Measurements from ENCODE around the gene FARS2.
"Not testable (repeated sequence)": the region's sequence is repeated elsewhere in the genome, so short reads cannot be mapped to it uniquely, and the experiment has no call there.

The FARS2 gene

GRCh38 chr6:5698318-5698717 is 437.0 kb downstream of the FARS2 start:
- no peaks in the 10 kb centered on the region for H3K36me3 ChIP-seq (ENCODE audit: control insufficient read depth in 1 of 2, insufficient read depth in 2 of 2, low read length in 2 of 2)
- H3K18ac ChIP-seq (ENCODE audit: low read length) = no peak overlapping the region
- H4K8ac ChIP-seq (ENCODE audit: low read depth, low read length) = no peak overlapping the region
- no peak overlapping the region for H3K4me3 ChIP-seq (ENCODE audit: low read depth, low read length)
- no peak overlapping the region for H4K91ac ChIP-seq (ENCODE audit: low read depth, low read length)
- H3K14ac ChIP-seq (ENCODE audit: low read length) = no peak overlapping the region
- H3K4me1 ChIP-seq (ENCODE audit: control insufficient read depth in 1 of 2, insufficient read depth in 2 of 2, low read length in 2 of 2) = no peaks in the 10 kb centered on the region
- H3K27me3 ChIP-seq (ENCODE audit: insufficient read depth, low read length) = no peaks in the 10 kb centered on the region
- H3K23ac ChIP-seq (ENCODE audit: low read length) = no peak overlapping the region
- no peak overlapping the region for H3K9ac ChIP-seq (ENCODE audit: low read length)
- H3K9me3 ChIP-seq (ENCODE audit: insufficient read depth, low read depth, low read length) = peaks cover 2% of the 10 kb centered on the region
- H3K79me2 ChIP-seq (ENCODE audit: control insufficient read depth, insufficient read depth, low read length, poor library complexity) = no peaks in the 10 kb centered on the region
- H3K4me2 ChIP-seq (ENCODE audit: low read length) = no peak overlapping the region
- no peak overlapping the region for H3K4ac ChIP-seq (ENCODE audit: low read depth, low read length)
- H2BK120ac ChIP-seq (ENCODE audit: insufficient read depth, low read length, poor library complexity) = no peak overlapping the region
- no CpG with 5 or more reads among the region's 4 CpGs for WGBS (ENCODE audit: extremely low coverage, insufficient coverage, insufficient read length)
- H3K27ac ChIP-seq (ENCODE audit: low read depth, low read length) = no peak overlapping the region
- no peak overlapping the region for H2AK5ac ChIP-seq (ENCODE audit: low read length)
- H4K12ac ChIP-seq (ENCODE audit: low read depth, low read length) = no peak overlapping the region
- no peaks in the 10 kb centered on the region for H3K79me1 ChIP-seq (ENCODE audit: low read length)
- no peak overlapping the region for H2BK12ac ChIP-seq (ENCODE audit: low read length)
- H2AFZ ChIP-seq (ENCODE audit: insufficient read depth, low read length, poor library complexity) = no peak overlapping the region
- no peak for DNase-seq
- no peak overlapping the region for H2BK5ac ChIP-seq (ENCODE audit: low read depth, low read length, poor library complexity)

GRCh38 chr6:5699064-5699463 is 437.8 kb downstream of the FARS2 start:
- H4K12ac ChIP-seq (ENCODE audit: low read depth, low read length); H2BK5ac ChIP-seq (ENCODE audit: low read depth, low read length, poor library complexity); H3K4me1 ChIP-seq (ENCODE audit: control insufficient read depth in 1 of 2, insufficient read depth in 2 of 2, low read length in 2 of 2); H4K91ac ChIP-seq (ENCODE audit: low read depth, low read length); H3K4me3 ChIP-seq (ENCODE audit: low read depth, low read length); H3K79me2 ChIP-seq (ENCODE audit: control insufficient read depth, insufficient read depth, low read length, poor library complexity); H3K27me3 ChIP-seq (ENCODE audit: insufficient read depth, low read length); H2AFZ ChIP-seq (ENCODE audit: insufficient read depth, low read length, poor library complexity); DNase-seq; H3K27ac ChIP-seq (ENCODE audit: low read depth, low read length); H3K9ac ChIP-seq (ENCODE audit: low read length); H3K4ac ChIP-seq (ENCODE audit: low read depth, low read length); H2BK120ac ChIP-seq (ENCODE audit: insufficient read depth, low read length, poor library complexity); H3K18ac ChIP-seq (ENCODE audit: low read length); H3K9me3 ChIP-seq (ENCODE audit: insufficient read depth, low read depth, low read length); H3K79me1 ChIP-seq (ENCODE audit: low read length); H3K23ac ChIP-seq (ENCODE audit: low read length); H2AK5ac ChIP-seq (ENCODE audit: low read length); H3K4me2 ChIP-seq (ENCODE audit: low read length); H2BK12ac ChIP-seq (ENCODE audit: low read length); H4K8ac ChIP-seq (ENCODE audit: low read depth, low read length); H3K36me3 ChIP-seq (ENCODE audit: control insufficient read depth in 1 of 2, insufficient read depth in 2 of 2, low read length in 2 of 2); H3K14ac ChIP-seq (ENCODE audit: low read length): not testable (repeated sequence)

GRCh38 chr6:5701174-5701573 is 439.9 kb downstream of the FARS2 start:
- H4K12ac ChIP-seq (ENCODE audit: low read depth, low read length) = no peak overlapping the region
- H2AK5ac ChIP-seq (ENCODE audit: low read length) = no peak overlapping the region
- H4K8ac ChIP-seq (ENCODE audit: low read depth, low read length) = no peak overlapping the region
- no CpG with 5 or more reads among the region's 14 CpGs for WGBS (ENCODE audit: extremely low coverage, insufficient coverage, insufficient read length)
- no peak overlapping the region for H2BK12ac ChIP-seq (ENCODE audit: low read length)
- H3K14ac ChIP-seq (ENCODE audit: low read length) = no peak overlapping the region
- no peaks in the 10 kb centered on the region for H3K4me1 ChIP-seq (ENCODE audit: control insufficient read depth in 1 of 2, insufficient read depth in 2 of 2, low read length in 2 of 2)
- no peaks in the 10 kb centered on the region for H3K79me1 ChIP-seq (ENCODE audit: low read length)
- peaks cover 2% of the 10 kb centered on the region for H3K9me3 ChIP-seq (ENCODE audit: insufficient read depth, low read depth, low read length)
- no peaks in the 10 kb centered on the region for H3K79me2 ChIP-seq (ENCODE audit: control insufficient read depth, insufficient read depth, low read length, poor library complexity)
- H3K18ac ChIP-seq (ENCODE audit: low read length) = no peak overlapping the region
- no peak overlapping the region for H3K23ac ChIP-seq (ENCODE audit: low read length)
- H3K27ac ChIP-seq (ENCODE audit: low read depth, low read length) = no peak overlapping the region
- no peak overlapping the region for H2AFZ ChIP-seq (ENCODE audit: insufficient read depth, low read length, poor library complexity)
- H3K27me3 ChIP-seq (ENCODE audit: insufficient read depth, low read length) = no peaks in the 10 kb centered on the region
- no peak overlapping the region for H3K4me2 ChIP-seq (ENCODE audit: low read length)
- no peak overlapping the region for H4K91ac ChIP-seq (ENCODE audit: low read depth, low read length)
- no peak overlapping the region for H2BK5ac ChIP-seq (ENCODE audit: low read depth, low read length, poor library complexity)
- H3K4ac ChIP-seq (ENCODE audit: low read depth, low read length) = no peak overlapping the region
- H3K4me3 ChIP-seq (ENCODE audit: low read depth, low read length) = no peak overlapping the region
- H3K9ac ChIP-seq (ENCODE audit: low read length) = no peak overlapping the region
- H2BK120ac ChIP-seq (ENCODE audit: insufficient read depth, low read length, poor library complexity) = no peak overlapping the region
- DNase-seq = no peak
- no peaks in the 10 kb centered on the region for H3K36me3 ChIP-seq (ENCODE audit: control insufficient read depth in 1 of 2, insufficient read depth in 2 of 2, low read length in 2 of 2)

- Histone ChIP-seq H3K9ac (ENCODE audit: low read length) (no peak overlapping the region), H2AK5ac (ENCODE audit: low read length) (no peak overlapping the region), H3K4me3 (ENCODE audit: low read depth, low read length) (no peak overlapping the region), H2AFZ (ENCODE audit: insufficient read depth, low read length, poor library complexity) (no peak overlapping the region), H3K14ac (ENCODE audit: low read length) (no peak overlapping the region), H3K4me1 (ENCODE audit: control insufficient read depth in 1 of 2, insufficient read depth in 2 of 2, low read length in 2 of 2) (no peaks in the 10 kb centered on the region), H3K9me3 (ENCODE audit: insufficient read depth, low read depth, low read length) (no peaks in the 10 kb centered on the region), H2BK5ac (ENCODE audit: low read depth, low read length, poor library complexity) (no peak overlapping the region), H3K79me2 (ENCODE audit: control insufficient read depth, insufficient read depth, low read length, poor library complexity) (no peaks in the 10 kb centered on the region), H3K4me2 (ENCODE audit: low read length) (no peak overlapping the region), H4K12ac (ENCODE audit: low read depth, low read length) (no peak overlapping the region), H4K91ac (ENCODE audit: low read depth, low read length) (no peak overlapping the region), H3K4ac (ENCODE audit: low read depth, low read length) (no peak overlapping the region), H3K27ac (ENCODE audit: low read depth, low read length) (no peak overlapping the region), H4K8ac (ENCODE audit: low read depth, low read length) (no peak overlapping the region), H3K18ac (ENCODE audit: low read length) (no peak overlapping the region), H2BK120ac (ENCODE audit: insufficient read depth, low read length, poor library complexity) (no peak overlapping the region), H2BK12ac (ENCODE audit: low read length) (no peak overlapping the region), H3K23ac (ENCODE audit: low read length) (no peak overlapping the region), H3K27me3 (ENCODE audit: insufficient read depth, low read length) (no peaks in the 10 kb centered on the region), H3K36me3 (ENCODE audit: control insufficient read depth in 1 of 2, insufficient read depth in 2 of 2, low read length in 2 of 2) (no peaks in the 10 kb centered on the region), H3K79me1 (ENCODE audit: low read length) (no peaks in the 10 kb centered on the region)
- DNase-seq = peak in 1 of 2 donors; percentile 29
- no CpG with 5 or more reads among the region's 3 CpGs for WGBS (ENCODE audit: extremely low coverage, insufficient coverage, insufficient read length)
These were observed 443.4 kb downstream of the FARS2 start for GRCh38 chr6:5704708-5705107.
